ENCODE data around the gene RFPL2.
"Not testable (repeated sequence)": the region's sequence is repeated elsewhere in the genome, so short reads cannot be mapped to it uniquely, and the experiment has no call there.

The RFPL2 gene

DNA sequence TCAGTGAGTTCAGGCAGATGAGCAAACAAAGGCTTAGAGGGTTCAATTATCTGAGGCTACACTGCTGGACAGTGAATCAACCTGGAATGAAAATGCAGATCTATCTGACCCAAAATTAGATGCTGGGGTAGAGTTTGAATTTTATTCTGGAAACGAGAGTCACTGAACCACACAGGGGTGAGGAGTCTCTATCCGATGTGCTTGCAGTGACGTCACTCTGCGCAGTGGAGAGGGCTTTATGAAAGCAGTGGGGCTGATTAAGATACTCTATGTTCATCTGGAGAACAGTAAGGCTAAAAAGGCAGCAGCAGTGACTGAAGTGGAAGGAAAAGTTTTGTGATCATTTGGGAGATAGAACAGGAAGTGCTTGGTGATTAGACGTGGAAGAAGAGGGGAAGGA is 44.5 kb downstream of the RFPL2 start:
- not testable (repeated sequence) for DNase-seq

DNA sequence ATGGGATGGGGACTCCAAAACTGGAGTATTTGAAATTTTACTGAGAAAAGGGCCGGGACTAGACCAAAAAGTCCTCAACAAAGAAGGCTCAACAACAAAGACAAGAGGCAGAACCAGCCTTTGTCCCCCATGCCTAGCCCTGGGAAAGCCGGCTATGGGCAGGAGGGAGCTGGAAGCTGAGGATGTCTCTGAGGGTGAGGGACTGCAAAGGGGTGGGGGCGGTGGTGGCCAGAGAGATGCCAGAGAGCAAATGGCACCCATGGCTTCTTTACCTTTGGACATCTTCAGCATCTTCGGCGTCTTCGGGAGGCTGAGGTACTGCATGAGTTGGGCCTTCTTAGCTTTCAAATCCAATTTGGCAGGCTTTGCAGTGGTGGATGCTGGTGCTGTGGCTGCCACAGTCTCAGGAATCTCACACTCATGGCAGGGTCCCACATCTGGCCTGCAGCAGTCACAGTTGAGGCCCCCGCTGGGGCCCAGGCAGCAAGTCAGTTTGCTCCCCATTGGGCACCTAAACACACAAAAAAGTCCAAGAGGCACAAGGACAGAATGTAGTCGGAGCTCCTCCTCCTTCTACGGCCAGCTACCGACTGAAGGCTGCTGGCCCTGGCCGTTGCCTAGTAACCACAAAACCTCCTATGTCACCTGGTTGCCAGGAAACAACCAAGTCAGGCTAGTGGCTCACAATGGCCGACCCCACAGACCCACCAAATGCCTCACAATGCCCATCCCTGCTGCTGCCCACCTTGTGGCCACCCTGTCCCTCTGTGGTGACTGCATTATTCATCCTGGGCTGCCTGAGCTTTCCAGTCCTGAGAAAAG is 46.0 kb downstream of the RFPL2 start, which contains the start of gene C22orf42:
Gene C22orf42 (minus strand): TSS at position 592 of the 822 bp plus-strand sequence. CDS start 88 bp downstream, at position 504.
- no peak for DNase-seq

DNA sequence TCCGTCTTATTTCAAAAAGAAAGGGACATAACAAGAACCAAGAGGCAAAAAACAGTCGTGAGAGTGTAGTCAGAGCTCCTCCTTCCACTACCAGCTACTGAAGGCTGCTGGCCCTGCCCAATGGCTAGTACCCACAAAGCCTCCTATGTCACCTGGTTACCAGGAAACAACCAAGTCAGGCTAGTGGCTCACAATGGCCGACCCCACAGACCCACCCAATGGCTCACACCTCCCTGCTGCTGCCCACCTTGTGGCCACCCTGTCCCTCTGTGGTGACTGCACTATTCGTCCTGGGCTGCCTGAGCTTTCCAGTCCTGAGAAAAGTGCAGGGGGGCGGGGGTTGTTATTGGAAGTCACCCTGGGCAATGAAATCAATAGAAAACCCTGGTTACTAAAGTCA is 47.2 kb downstream of the RFPL2 start:
- not testable (repeated sequence) for DNase-seq

DNA sequence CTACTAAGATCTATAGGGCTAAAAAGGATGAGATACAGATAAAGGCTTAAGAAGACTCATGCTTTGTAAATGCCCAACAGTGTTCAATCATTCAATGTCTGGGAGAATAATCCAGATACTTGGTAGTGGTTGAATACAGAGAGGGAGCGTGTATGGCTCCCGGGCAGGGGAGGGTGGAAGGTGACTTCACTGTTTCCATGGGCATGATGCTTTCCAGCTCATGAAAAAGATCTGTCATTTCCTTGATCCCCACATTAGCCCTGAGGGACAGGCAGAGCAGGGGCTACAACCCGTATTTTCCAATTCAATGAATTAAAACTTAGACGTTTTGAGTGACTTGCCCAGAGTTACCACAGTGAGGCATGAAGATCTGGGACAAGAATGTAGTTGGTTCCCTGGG is 50.1 kb downstream of the RFPL2 start:
- not testable (repeated sequence) for DNase-seq

DNA sequence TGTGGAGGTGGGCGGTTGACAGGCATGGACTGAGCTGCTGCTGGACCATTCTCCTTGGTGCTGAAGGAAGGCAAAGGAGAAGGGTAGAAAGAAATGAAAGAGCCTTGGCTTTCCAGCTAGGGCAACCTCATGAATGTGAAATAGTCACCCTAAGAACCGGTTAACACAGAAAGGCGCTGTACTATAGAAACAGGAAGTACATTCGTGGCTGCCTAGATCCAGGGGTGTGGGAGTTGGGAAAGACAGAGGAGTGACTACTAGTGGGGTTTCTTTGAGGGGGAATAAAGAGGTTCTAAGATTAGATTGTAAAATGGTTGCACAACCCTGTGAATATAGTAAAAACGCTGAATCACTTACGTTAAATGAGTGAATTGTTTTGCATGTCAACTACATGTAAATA is 53.2 kb downstream of the RFPL2 start:
- DNase-seq: not testable (repeated sequence)

DNA sequence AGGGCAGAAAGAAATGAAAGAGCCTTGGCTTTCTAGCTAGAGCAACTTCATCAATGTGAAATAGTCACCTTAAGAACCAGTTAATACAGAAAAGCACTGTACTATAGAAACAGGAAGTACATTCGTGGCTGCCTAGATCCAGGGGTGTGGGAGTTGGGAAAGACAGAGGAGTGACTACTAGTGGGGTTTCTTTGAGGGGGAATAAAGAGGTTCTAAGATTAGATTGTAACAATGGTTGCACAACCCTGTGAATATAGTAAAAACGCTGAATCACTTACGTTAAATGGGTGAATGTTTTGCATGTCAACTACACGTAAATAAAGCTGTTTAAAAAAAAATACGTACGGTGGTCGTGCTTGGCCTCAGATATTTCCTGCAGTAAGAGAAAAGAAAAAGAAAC is 54.2 kb downstream of the RFPL2 start:
- not testable (repeated sequence) for DNase-seq

DNA sequence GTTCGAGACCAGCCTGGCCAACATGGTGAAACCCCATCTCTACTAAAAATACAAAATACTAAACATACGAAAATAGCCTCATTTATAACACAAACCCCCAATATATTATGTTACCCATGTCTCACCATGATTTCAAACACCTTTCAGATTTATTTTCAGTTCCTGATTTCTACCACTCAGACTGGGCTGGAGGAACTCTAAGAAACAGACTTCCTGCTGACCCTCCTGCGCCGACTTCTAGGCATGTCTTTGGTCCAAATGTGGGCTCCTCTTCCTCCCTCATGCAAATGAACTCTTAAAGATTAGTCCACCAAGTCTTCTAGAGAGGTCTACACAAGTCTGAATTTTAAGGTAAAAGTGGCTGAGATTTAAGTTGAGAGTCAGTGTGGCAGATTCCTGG is 56.5 kb downstream of the RFPL2 start:
- not testable (repeated sequence) for DNase-seq

DNA sequence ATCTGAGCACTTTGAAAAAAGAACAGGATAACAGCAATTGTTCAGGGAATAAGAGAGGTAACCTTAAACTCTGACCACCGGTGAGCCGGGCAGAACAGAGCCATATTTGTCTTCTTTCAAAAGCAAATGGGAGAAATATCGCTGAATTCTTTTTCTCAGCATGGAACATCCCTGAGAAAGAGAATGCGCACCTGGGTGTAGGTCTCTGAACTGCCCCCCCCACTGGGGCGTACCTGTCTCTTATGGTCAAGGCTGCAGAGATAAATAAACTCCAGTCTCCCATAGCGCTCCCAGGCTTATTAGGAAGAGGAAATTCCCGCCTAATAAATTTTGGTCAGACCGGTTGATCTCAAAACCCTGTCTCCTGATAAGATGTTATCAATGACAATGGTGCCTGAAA is 57.7 kb downstream of the RFPL2 start:
- not testable (repeated sequence) for DNase-seq

DNA sequence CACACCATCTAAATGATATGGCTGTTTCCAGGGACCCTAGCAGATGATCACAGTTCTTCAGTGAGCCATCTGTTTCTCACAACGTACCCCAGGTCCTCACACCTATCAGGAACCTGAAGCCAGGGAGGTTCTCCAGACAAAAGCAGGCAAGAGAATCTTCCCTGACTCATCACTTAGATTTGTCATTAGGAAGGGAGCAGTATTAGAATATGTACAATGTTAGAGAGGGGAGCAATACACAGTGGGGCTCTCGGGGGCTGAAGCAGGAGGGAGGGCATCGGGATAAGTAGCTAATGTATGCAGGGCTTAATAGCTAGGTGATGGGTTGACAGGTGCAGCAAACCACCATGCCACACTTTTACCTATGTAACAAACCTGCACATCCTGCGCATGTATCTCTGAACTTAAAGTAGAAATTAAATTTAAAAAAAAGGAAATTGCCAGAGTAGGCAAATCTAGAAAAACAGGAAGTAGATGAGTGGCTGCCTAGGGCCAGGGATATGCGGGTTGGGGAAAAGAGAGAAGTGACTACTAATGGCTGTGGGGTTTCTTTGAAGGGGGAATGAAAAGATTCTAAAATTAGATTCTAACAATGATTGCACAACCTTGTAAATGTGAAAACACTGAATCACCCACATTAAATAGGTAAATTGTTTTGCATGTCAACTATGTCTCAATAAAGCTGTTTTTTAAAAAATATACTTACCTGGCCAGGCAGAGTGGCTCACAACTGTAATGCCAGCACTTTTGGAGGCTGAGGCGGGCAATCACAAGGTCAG is 60.2 kb downstream of the RFPL2 start:
- no peak for DNase-seq

DNA sequence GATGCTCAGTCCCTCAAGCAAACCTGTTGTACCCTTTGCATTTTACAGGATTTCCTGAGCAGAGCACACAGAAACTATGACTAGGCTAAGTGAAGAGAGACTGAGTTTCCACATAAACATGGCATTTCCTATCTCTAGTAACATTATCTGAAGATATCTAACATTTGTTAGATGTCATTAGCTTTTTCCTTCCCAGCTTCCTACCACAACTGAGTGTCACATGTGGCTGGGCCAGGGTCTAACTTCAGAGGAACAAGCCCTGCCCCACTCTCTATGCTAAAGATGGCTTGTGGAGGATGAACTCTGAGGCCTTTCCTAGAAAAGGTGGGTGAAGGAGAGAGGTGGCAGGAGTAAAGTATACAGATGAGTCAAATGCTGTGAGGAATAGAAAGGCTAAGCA is 62.3 kb downstream of the RFPL2 start:
- DNase-seq: no peak

DNA sequence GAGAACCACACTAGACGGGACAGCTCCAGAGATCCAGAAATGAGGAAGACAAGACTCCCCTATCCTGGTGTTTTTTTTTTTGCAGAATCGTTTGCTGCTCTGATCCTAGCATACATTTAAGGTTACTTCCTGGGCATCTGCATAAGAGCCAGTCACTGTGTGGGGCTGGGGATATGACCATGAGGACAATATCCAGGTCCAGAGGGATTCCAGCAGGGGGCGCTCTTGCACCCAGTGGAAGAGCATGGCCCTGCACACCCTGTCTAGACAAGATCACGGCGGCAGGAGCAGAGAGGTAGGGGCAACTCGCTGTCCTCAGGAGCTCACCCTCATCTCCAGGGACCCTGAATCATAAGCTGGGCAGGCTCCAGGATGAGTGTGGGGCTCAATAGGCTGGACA is 64.2 kb downstream of the RFPL2 start:
- not testable (repeated sequence) for DNase-seq
